ENCODE results near the gene EPO.

DNA sequence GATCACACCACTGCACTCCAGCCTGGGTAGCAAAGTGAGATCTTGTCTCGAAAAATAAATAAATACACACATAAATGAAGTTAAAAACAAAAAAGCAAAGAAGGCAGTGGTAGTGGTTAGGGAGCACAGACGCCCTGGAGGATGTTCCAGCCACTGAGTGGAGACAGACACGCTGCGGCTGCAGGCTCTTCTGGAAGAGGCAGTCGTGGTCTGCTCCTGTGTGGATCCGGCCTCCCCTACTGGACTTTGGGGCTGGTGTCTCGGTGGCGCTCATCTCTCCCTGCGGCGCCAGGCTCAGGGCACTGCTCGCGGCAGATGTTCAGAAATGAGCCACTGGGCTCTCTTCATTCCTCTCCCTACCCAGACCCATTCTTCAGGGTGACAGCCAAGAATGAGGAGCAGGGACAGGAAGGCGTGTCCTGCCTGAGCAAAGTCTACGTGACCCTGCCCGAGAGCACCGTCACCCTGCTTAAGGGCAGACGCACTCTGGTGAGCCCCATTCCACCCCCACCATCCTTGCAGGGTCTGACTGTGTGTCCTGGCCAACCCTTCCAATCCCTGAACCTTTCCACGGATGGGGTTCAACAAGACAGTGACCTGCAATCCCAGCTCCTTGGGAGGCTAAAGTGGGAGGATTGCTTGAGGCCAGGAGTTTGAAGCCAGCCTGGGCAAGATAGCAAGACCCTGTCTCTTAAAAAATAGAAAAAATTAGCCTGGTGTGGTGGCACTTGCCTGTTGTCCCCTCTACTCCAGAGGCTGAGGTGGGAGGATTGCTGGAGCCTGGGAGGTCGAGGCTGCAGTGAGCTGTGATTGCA, 39.3 kb downstream of the EPO start:
- TF ChIP-seq, protein P1, sequence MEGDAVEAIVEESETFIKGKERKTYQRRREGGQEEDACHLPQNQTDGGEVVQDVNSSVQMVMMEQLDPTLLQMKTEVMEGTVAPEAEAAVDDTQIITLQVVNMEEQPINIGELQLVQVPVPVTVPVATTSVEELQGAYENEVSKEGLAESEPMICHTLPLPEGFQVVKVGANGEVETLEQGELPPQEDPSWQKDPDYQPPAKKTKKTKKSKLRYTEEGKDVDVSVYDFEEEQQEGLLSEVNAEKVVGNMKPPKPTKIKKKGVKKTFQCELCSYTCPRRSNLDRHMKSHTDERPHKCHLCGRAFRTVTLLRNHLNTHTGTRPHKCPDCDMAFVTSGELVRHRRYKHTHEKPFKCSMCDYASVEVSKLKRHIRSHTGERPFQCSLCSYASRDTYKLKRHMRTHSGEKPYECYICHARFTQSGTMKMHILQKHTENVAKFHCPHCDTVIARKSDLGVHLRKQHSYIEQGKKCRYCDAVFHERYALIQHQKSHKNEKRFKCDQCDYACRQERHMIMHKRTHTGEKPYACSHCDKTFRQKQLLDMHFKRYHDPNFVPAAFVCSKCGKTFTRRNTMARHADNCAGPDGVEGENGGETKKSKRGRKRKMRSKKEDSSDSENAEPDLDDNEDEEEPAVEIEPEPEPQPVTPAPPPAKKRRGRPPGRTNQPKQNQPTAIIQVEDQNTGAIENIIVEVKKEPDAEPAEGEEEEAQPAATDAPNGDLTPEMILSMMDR (IDR thresholded peaks at IDR 0.05), result no peak
- TF ChIP-seq ZFX (IDR thresholded peaks at IDR 0.05; ENCODE audit: borderline replicate concordance), result no peak
